MM.1S (cell line): ENCODE data around the gene FEM1C.

Source experiments
- EZH2 ChIP-seq: fragments of 300-600 bp; sonication (generic); optimal IDR thresholded peaks from 2 replicates; pipeline ENCODE3; 2017; ENCODE audit warnings: low read depth, mild to moderate bottlenecking, antibody characterized with exemption, low read length, mixed read lengths
- EZH2phosphoT487 ChIP-seq: fragments of 300-600 bp; sonication (generic); IDR thresholded peaks from 2 replicates; pipeline ENCODE4 v1.6.1; 2018; ENCODE audit warnings: antibody characterized with exemption, low read length
- TF ChIP-seq, protein P1 (sequence below): fragments of 300-600 bp; sonication (generic); IDR thresholded peaks from 2 replicates; pipeline ENCODE4 v1.5.1; 2016; ENCODE audit warnings: antibody characterized with exemption, low read length, mixed read lengths

DNA sequence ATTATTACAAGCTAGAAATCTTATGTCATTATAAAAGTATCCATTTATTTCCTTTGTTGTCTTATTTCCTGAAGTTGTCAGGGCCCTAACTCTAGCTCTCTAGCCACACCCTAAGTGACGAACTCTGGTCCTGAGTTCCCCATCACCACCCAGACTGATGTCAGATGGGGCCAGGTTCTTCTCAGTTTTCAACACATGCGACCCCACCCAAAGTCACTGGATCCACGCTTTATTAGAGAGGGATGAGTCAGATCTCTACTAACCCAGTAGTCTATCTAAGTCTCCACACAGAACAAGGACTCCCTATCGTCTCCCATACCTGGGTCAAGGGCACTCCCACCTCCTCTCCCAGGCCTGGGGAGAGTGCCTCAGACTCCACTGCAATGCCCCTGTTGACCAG is 6.8 kb upstream of the FEM1C start:
- TF ChIP-seq, protein P1, sequence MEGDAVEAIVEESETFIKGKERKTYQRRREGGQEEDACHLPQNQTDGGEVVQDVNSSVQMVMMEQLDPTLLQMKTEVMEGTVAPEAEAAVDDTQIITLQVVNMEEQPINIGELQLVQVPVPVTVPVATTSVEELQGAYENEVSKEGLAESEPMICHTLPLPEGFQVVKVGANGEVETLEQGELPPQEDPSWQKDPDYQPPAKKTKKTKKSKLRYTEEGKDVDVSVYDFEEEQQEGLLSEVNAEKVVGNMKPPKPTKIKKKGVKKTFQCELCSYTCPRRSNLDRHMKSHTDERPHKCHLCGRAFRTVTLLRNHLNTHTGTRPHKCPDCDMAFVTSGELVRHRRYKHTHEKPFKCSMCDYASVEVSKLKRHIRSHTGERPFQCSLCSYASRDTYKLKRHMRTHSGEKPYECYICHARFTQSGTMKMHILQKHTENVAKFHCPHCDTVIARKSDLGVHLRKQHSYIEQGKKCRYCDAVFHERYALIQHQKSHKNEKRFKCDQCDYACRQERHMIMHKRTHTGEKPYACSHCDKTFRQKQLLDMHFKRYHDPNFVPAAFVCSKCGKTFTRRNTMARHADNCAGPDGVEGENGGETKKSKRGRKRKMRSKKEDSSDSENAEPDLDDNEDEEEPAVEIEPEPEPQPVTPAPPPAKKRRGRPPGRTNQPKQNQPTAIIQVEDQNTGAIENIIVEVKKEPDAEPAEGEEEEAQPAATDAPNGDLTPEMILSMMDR: no peak
- TF ChIP-seq EZH2: no peak
- no peak for TF ChIP-seq EZH2phosphoT487
